ENCODE results near the gene GLRA2. TPM values are rescaled to one million over a fixed set of nuclear protein-coding genes. Genes with fewer than 3 reads are reported as not detected.

Gene GLRA2
- total RNA-seq, 1 donor from 2014 or later, result not detected

- DNase-seq (ENCODE audit: low spot score), result no peak
Observed at GRCh38 chrX:14700982-14701381, 171.6 kb downstream of the GLRA2 start.

DNA sequence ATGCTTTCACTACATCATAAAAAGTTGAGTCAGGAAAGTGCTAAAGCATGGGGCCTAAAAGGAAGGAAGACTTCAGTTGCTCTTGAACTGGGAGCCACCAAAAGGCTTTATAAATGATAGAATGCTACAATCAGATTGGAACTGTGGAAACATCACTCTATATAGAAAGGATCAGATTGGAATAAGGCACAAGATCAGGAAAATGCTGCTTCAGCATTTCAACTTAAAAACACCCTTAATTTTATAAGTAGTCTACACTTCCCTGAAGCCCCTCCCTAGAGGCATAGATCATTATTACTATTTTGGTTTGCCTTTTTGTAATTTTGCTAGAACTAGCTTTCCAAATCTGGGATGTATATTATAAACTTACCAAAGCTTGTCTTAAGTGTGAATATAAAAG, 172.8 kb downstream of the GLRA2 start:
- no peak for DNase-seq (ENCODE audit: low spot score)

DNA sequence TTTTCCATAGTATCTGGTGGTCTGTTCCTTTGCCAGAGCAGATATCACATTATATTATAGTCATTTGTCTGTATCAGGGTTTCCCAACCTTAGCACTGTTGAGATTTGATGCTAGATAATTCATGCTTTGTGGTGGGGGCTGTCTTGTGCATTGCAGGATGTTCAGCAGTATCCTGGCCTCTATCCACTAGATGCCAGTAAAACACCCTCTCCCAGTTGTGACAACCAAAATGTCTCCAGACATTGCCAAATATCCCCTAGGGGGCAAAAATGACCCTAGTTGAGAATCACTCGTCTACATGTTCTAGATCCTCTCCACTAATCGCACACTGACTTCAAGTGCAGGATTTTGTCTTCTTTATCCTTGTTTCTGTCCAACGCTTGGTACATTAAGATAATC, 182.8 kb downstream of the GLRA2 start:
- DNase-seq (ENCODE audit: low spot score), result no peak

DNA sequence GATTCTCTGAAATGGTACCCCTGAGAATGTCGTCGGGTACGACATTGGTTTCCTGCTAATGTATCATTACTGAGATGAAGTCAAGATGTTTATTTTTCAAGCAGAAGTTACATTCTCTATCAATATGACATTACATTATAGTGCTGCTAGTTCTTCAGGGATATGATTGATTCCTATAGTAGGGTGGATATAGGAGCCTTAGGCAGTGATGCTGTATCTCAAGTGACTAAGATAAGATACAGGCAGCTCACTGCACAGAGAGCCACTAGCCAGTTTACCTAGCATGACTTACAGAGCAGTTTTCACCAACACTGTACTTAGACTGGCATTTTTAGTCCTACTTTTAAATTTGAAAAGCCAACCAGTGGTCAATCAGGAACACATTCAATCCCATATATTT, 188.6 kb downstream of the GLRA2 start:
- no peak for DNase-seq (ENCODE audit: low spot score)

GRCh38 chrX:14718403-14718802, 189.1 kb downstream of the GLRA2 start:
- no peak for DNase-seq (ENCODE audit: low spot score)

- no peak for DNase-seq (ENCODE audit: low spot score)
Observed at GRCh38 chrX:14729058-14729457, 199.7 kb downstream of the GLRA2 start.

GRCh38 chrX:14738643-14739042, 209.3 kb downstream of the GLRA2 start:
- DNase-seq (ENCODE audit: low spot score), result no peak

- DNase-seq (ENCODE audit: low spot score), result no peak
Observed at GRCh38 chrX:14753441-14753840, 224.1 kb downstream of the GLRA2 start.

GRCh38 chrX:14758029-14758491, 228.7 kb downstream of the GLRA2 start:
- DNase-seq (ENCODE audit: low spot score), result no peak

- no peak for DNase-seq (ENCODE audit: low spot score)
Observed at GRCh38 chrX:14775416-14775815, 246.1 kb downstream of the GLRA2 start.

DNA sequence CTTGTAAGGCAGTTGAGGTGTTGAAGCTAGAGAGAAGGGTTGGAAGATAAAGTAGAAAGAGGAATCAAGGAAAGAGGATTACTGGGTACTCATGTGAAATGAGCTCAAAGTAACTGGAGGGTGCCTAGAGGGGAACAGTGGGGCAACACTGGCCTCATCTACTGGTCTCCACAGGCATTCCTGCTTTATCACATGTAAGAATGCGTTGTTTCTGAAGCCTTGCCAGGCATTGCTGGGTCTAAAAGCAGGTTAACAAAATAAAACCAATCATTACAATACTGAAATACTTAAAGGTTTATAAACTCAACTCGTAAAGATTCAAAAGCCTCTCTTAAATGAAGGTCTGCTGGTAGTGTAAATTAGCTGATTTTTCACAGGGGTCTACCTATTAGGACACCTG, 247.6 kb downstream of the GLRA2 start:
- no peak for DNase-seq (ENCODE audit: low spot score)

DNA sequence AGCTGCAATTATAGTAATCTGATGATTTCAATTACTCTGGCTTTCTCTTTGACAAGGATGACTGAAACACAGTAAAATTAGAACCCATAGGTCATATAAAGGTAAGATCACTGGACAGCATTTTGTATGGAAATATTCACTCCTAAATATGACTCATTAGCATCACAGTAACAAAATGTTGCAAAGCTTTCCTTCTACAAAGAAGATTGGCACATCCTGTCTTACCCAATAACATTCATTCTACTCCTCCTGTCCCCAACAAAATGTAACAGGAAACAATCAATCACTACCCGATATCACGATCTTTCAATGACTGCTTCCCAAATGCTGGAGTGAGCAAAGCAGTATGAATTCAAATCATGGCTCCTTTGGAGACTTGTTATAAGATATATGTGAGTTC, 248.2 kb downstream of the GLRA2 start:
- no peak for DNase-seq (ENCODE audit: low spot score)

- DNase-seq (ENCODE audit: low spot score), result no peak
Observed at GRCh38 chrX:14779580-14779979, 250.2 kb downstream of the GLRA2 start.
